Stimulated activated CD8-positive, alpha-beta memory T cell treated with anti-CD3 and anti-CD28 coated beads, Interleukin-4, amount 100 ng/mL, for 24 hours (primary cell): ENCODE measurements around the gene S100A4.
A peak's percentile ranks its signal among the peaks of the same experiment; 100 is the strongest.
"Not testable (repeated sequence)": the region's sequence is repeated elsewhere in the genome, so short reads cannot be mapped to it uniquely, and the experiment has no call there.

Experiments used
- DNase-seq: peaks from one replicate; pipeline ENCODE4 v3.0.0-alpha.2; 2020; ENCODE audit warnings: low read depth

Gene S100A4

GRCh38 chr1:153533689-153534201 lies 11.9 kb downstream of the S100A4 start:
- DNase-seq = no peak

GRCh38 chr1:153532769-153533599 lies 12.6 kb downstream of the S100A4 start:
- DNase-seq = peak; percentile 57

GRCh38 chr1:153532181-153532580 lies 13.4 kb downstream of the S100A4 start:
- peak; percentile 26 for DNase-seq

GRCh38 chr1:153531638-153532037 lies 14.0 kb downstream of the S100A4 start:
- no peak for DNase-seq

GRCh38 chr1:153527683-153528040 lies 17.9 kb downstream of the S100A4 start:
- no peak for DNase-seq

- no peak for DNase-seq
These were observed 18.5 kb downstream of the S100A4 start for GRCh38 chr1:153527023-153527682.

GRCh38 chr1:153526132-153526543 lies 19.5 kb downstream of the S100A4 start:
- no peak for DNase-seq

GRCh38 chr1:153525088-153525728 lies 20.4 kb downstream of the S100A4 start:
- DNase-seq = no peak

- DNase-seq = not testable (repeated sequence)
These were observed 23.1 kb downstream of the S100A4 start for GRCh38 chr1:153522353-153523048.

GRCh38 chr1:153521808-153522207 lies 23.8 kb downstream of the S100A4 start:
- not testable (repeated sequence) for DNase-seq

- no peak for DNase-seq
These were observed 24.7 kb downstream of the S100A4 start for GRCh38 chr1:153520818-153521476.

GRCh38 chr1:153520137-153520691 lies 25.4 kb downstream of the S100A4 start:
- not testable (repeated sequence) for DNase-seq

GRCh38 chr1:153519242-153519641 lies 26.4 kb downstream of the S100A4 start:
- no peak for DNase-seq

- no peak for DNase-seq
These were observed 29.9 kb downstream of the S100A4 start for GRCh38 chr1:153515504-153516394.

GRCh38 chr1:153513666-153514065 lies 31.9 kb downstream of the S100A4 start:
- DNase-seq = no peak

- no peak for DNase-seq
These were observed 32.6 kb downstream of the S100A4 start for GRCh38 chr1:153513023-153513422.

GRCh38 chr1:153510984-153511410 lies 34.6 kb downstream of the S100A4 start:
- DNase-seq = peak; percentile 71

- DNase-seq = peak; percentile 48
These were observed 35.8 kb downstream of the S100A4 start for GRCh38 chr1:153509729-153510354.

GRCh38 chr1:153509036-153509435 lies 36.6 kb downstream of the S100A4 start:
- no peak for DNase-seq
